Smooth muscle cell (in vitro differentiated cells): Measurements from ENCODE around the gene ANXA2R. TPM values are rescaled to one million over a fixed set of nuclear protein-coding genes. Genes with fewer than 3 reads are reported as not detected.

Experiments
- DNase-seq: peaks from one replicate; lab custom pipeline; 2025; ENCODE audit not compliant: unreplicated experiment; lab: John Stamatoyannopoulos, UW
- H2AFZ ChIP-seq: fragments of 200-600 bp; sonication (generic); 2 replicates; pipeline ENCODE4 v1.6.0; 2016; ENCODE audit warnings: antibody characterized with exemption, low read depth, mild to moderate bottlenecking
- H3F3A ChIP-seq: fragments of 200-600 bp; sonication (generic); 2 replicates; pipeline ENCODE4 v1.6.0; 2017; ENCODE audit warnings: antibody characterized with exemption, low read depth
- H3K27ac ChIP-seq: fragments of 200-600 bp; sonication (generic); 2 replicates; pipeline ENCODE4 v1.5.1; 2016; ENCODE audit warnings: low read depth, mild to moderate bottlenecking
- H3K27me3 ChIP-seq: fragments of 200-600 bp; sonication (generic); 2 replicates; pipeline ENCODE4 v1.6.1; 2016; ENCODE audit warnings: low read depth, mild to moderate bottlenecking
- H3K36me3 ChIP-seq: fragments of 200-600 bp; sonication (generic); 2 replicates; pipeline ENCODE4 v1.5.1; 2016; ENCODE audit warnings: low read depth
- H3K4me1 ChIP-seq: fragments of 200-600 bp; sonication (generic); 2 replicates; pipeline ENCODE4 v1.5.1; 2016; ENCODE audit warnings: low read depth
- H3K4me2 ChIP-seq: fragments of 200-600 bp; sonication (generic); 2 replicates; pipeline ENCODE4 v1.6.0; 2016; ENCODE audit warnings: mild to moderate bottlenecking
- H3K4me3 ChIP-seq: fragments of 200-600 bp; sonication (generic); 2 replicates; pipeline ENCODE4 v1.5.1; 2016; ENCODE audit warnings: mild to moderate bottlenecking
- H3K79me2 ChIP-seq: fragments of 200-600 bp; sonication (generic); 2 replicates; pipeline ENCODE4 v1.6.0; 2016; ENCODE audit warnings: low read depth, mild to moderate bottlenecking
- H3K9ac ChIP-seq: fragments of 200-600 bp; sonication (generic); 2 replicates; pipeline ENCODE4 v1.6.0; 2016; ENCODE audit warnings: low read depth
- H3K9me3 ChIP-seq: fragments of 200-600 bp; sonication (generic); replicated peaks from 2 replicates; pipeline ENCODE4 v1.5.1; 2016; ENCODE audit warnings: low read depth
- H4K20me1 ChIP-seq: fragments of 200-600 bp; sonication (generic); 2 replicates; pipeline ENCODE4 v1.6.0; 2016; ENCODE audit warnings: low read depth
- CTCF ChIP-seq: fragments of 200-600 bp; sonication (generic); IDR thresholded peaks from 2 replicates; pipeline ENCODE4 v1.5.1; 2017; ENCODE audit warnings: borderline replicate concordance, mild to moderate bottlenecking, antibody characterized with exemption; ENCODE audit not compliant: insufficient read depth, poor library complexity, severe bottlenecking
- WGBS: methylation state at CpG from one replicate; pipeline ENCODE4 v1.1.7; 2016; ENCODE audit warnings: low lambda C conversion rate; 5-methylcytosine and 5-hydroxymethylcytosine counted together
- polyA plus RNA-seq: library from polyadenylated mRNA; unstranded; fragments of >200 nt; fragmentation: Nextera tagmentation; extraction: Ambion mirVana; gene quantifications from 2 replicates; pipeline ENCODE4 v1.2.1, GENCODE V29; 2016
- total RNA-seq: library from RNA; depleted of rRNA; stranded (reverse); fragments of >200 nt; gene quantifications from 2 replicates; pipeline ENCODE4 v1.2.3, GENCODE V29; 2014

The ANXA2R gene
- total and polyA plus RNA-seq, 2 experiments from 2014 or later: 0.83 to 1.5 TPM

GRCh38 chr5:43010935-43011315 is 29.2 kb downstream of the ANXA2R start:
- peaks cover 5% of the 10 kb centered on the region for H3K4me1 ChIP-seq

GRCh38 chr5:43008363-43009153 is 31.6 kb downstream of the ANXA2R start:
- 15% methylated on average over 35 of the region's 35 CpGs for WGBS

More at GRCh38 chr5:43010935-43011315, 29.2 kb downstream of the ANXA2R start:
- Histone ChIP-seq H3F3A (no peaks in the 10 kb centered on the region), H3K27ac (no peak overlapping the region), H3K4me2 (no peak overlapping the region), H3K9ac (no peak overlapping the region), H3K27me3 (no peaks in the 10 kb centered on the region), H3K9me3 (no peaks in the 10 kb centered on the region), H4K20me1 (no peaks in the 10 kb centered on the region), H3K4me3 (no peak overlapping the region), H3K36me3 (no peaks in the 10 kb centered on the region), H2AFZ (no peak overlapping the region), H3K79me2 (peaks cover 5% of the 10 kb centered on the region)
- 85% methylated on average over 3 of the region's 3 CpGs for WGBS
- no peak for DNase-seq
- TF ChIP-seq CTCF: no peak

DNA sequence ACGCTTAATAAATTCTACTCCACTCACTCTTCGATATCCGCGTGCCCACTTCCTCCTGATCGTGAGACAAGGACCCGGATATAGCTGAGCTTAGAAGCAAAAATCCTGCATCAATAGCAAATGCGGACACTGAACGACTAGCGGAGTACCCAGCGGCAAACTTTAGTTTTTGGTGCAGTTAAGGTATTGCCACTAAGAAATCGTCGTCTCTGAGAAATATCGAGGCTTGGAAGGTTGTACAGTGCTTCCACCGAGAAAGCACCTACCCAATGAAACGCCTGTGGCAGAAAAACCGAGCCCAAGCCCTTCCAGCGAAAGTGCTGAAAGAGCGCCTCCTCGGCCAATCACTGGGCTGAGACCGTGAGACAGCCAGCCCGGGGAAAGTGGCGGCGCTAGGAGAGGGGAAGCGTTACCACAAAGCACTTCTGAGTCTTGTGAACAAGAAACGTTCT is 32.2 kb downstream of the ANXA2R start:
- peak overlapping the region; percentile 89 for H3K4me2 ChIP-seq
- peak; percentile 59 for DNase-seq
- no peaks in the 10 kb centered on the region for H3K36me3 ChIP-seq
- no peaks in the 10 kb centered on the region for H3F3A ChIP-seq
- WGBS: 2% methylated on average over 25 of the region's 25 CpGs
- H4K20me1 ChIP-seq: no peaks in the 10 kb centered on the region
- H3K4me3 ChIP-seq: peak overlapping the region; percentile 61
- H3K9ac ChIP-seq: peak overlapping the region; percentile 17
- H3K27me3 ChIP-seq: no peaks in the 10 kb centered on the region
- H3K27ac ChIP-seq: peak overlapping the region; percentile 71
- H3K79me2 ChIP-seq: no peaks in the 10 kb centered on the region
- no peak for TF ChIP-seq CTCF
- H2AFZ ChIP-seq: peak overlapping the region; percentile 88
- H3K9me3 ChIP-seq: no peaks in the 10 kb centered on the region
- H3K4me1 ChIP-seq: peaks cover 5% of the 10 kb centered on the region

More at GRCh38 chr5:43008363-43009153, 31.6 kb downstream of the ANXA2R start:
- Histone ChIP-seq H3F3A (no peaks in the 10 kb centered on the region), H2AFZ (peak overlapping the region; percentile 88), H3K27ac (peak overlapping the region; percentile 71), H3K27me3 (no peaks in the 10 kb centered on the region), H3K4me3 (peak overlapping the region; percentile 61), H3K36me3 (no peaks in the 10 kb centered on the region), H3K4me1 (peaks cover 5% of the 10 kb centered on the region), H4K20me1 (no peaks in the 10 kb centered on the region), H3K9ac (peak overlapping the region; percentile 17), H3K9me3 (no peaks in the 10 kb centered on the region), H3K4me2 (peak overlapping the region; percentile 89), H3K79me2 (no peaks in the 10 kb centered on the region)
- no peak for TF ChIP-seq CTCF
- peak; percentile 38 for DNase-seq
